Activated CD4-positive, alpha-beta T cell treated with anti-CD3 and anti-CD28 coated beads, Interleukin-2, amount 10 ng/mL, durations not matched to agents 7 days and 5 days (primary cell): ENCODE measurements around the gene SH3TC1. TPM values are rescaled to one million over a fixed set of nuclear protein-coding genes. Genes with fewer than 3 reads are reported as not detected.

ENCODE experiments used
- CTCF ChIA-PET: fragments of 350-600 bp; sonication (Branson Sonifier 250); formaldehyde crosslinking; loops from one replicate; lab custom pipeline; 2021; ENCODE audit warnings: antibody characterized with exemption; lab: Charles Lee
- POLR2A ChIA-PET: fragments of 350-600 bp; sonication (Branson Sonifier 250); formaldehyde crosslinking; loops from one replicate; lab custom pipeline; 2021; ENCODE audit warnings: antibody characterized with exemption; lab: Charles Lee
- DNase-seq: peaks from one replicate; pipeline ENCODE4 v3.0.0-alpha.2; 2020
- H3K27ac Mint-ChIP-seq: one replicate; pipeline ENCODE4 v1.8.0; 2021; ENCODE audit warnings: mild to moderate bottlenecking, moderate library complexity, mixed read lengths
- H3K27me3 Mint-ChIP-seq: one replicate; pipeline ENCODE4 v1.8.0; 2021; ENCODE audit warnings: mixed read lengths
- H3K36me3 Mint-ChIP-seq: one replicate; pipeline ENCODE4 v1.8.0; 2021; ENCODE audit warnings: low read depth, mixed read lengths
- H3K4me1 Mint-ChIP-seq: one replicate; pipeline ENCODE4 v1.8.0; 2021; ENCODE audit warnings: mixed read lengths
- H3K4me3 Mint-ChIP-seq: one replicate; pipeline ENCODE4 v1.8.0; 2021; ENCODE audit warnings: mild to moderate bottlenecking, moderate library complexity, mixed read lengths
- H3K9me3 Mint-ChIP-seq: one replicate; pipeline ENCODE4 v1.8.0; 2021; ENCODE audit warnings: mixed read lengths
- total RNA-seq, 2 experiments: library from RNA; stranded (reverse); gene quantifications; one replicate each; pipeline ENCODE4 v1.2.3, GENCODE V29; 2021

SH3TC1 gene
- total RNA-seq, 2 experiments from 2014 or later = 8.2 to 10.8 TPM

DNA sequence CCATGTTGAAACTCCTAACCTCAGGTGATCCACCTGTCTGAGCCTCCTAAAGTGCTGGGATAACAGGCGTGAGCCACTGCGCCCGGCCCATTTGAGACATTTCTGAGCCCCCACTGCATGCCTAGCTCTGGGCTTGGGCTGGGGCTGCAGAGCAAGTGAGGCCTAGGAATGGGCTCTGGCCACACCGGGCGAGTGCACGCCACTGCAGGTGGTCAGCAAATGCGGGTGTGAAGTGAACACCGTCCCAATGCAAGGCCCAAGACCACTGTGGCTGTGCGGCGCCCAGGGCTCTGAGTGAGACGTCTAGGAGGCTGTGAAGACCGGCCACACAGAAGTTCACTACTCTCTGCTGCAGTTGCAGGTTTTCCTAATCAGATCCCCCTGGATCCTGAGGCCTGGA, 9.5 kb downstream of the SH3TC1 start:
- Mint-ChIP-seq H3K4me1 (peaks cover 3% of the 10 kb centered on the region), H3K9me3 (no peaks in the 10 kb centered on the region), H3K27ac (no peak overlapping the region), H3K27me3 (no peaks in the 10 kb centered on the region), H3K4me3 (no peak overlapping the region), H3K36me3 (no peaks in the 10 kb centered on the region)
- POLR2A ChIA-PET = no interaction called here
- DNase-seq = no peak
- CTCF ChIA-PET = interaction anchor here (0.7 kb wide), 1 partner anchor 306 kb away, joined by 3 read pairs; no protein-coding TSS in a partner anchor

DNA sequence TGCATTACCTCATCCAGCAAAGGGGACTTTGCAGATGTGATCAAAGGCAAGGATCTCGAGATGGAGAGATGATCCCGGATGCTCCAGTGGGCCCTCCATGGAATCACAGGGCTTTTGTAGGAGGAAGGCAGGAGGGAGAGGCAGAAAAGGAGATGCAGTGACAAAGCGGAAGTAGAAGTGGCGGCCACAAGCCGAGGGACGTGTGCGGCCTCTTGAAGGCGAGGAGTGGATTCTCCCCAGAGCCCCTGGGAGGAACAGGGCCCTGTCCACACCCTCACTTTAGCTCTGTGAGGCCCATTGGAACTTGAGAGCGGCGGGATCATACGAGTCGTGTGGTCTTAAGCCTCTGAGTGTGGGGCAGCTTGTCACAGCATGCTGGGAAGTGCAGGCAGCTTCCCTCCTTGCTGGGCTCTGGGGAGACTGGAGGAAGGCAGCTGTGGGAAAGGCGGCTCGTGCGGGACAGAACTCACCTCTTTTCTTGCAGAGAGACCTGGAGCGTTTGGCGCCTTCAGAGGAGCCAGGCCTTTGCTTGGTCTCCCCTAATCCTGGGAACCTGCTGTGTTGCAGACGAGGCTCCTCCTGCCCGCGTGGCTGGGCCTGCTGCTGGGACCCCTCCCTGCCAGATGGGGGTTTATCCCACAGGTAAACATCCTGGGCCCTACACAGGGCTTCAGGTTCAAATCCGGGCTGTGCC, 10.2 kb downstream of the SH3TC1 start:
- DNase-seq = no peak
- CTCF ChIA-PET = no interaction called here
- Mint-ChIP-seq H3K36me3 (no peaks in the 10 kb centered on the region), H3K27me3 (no peaks in the 10 kb centered on the region), H3K27ac (no peak overlapping the region), H3K4me1 (peaks cover 3% of the 10 kb centered on the region), H3K9me3 (no peaks in the 10 kb centered on the region), H3K4me3 (no peak overlapping the region)
- POLR2A ChIA-PET = no interaction called here

DNA sequence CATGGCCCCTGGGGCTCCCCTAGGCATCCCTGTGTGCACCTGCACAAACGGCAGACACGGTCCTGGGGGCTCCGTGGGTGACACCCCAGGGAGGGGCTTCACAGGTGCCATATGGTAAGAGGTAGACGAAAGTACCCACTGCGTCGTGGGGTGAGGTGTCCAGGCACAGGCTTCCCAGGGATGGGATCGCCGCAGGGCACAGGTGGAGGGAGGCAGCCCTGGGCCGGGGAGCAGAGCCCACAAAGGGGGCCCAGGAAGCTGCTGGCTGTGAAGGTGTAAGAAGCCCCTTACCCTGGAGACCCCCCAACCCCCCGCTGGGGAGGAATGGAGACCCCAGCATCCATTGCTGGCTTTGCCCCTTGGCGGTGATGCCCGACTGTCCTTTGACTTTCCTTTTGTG, 10.9 kb downstream of the SH3TC1 start:
- Mint-ChIP-seq H3K4me1 (peaks cover 3% of the 10 kb centered on the region), H3K9me3 (no peaks in the 10 kb centered on the region), H3K27me3 (no peaks in the 10 kb centered on the region), H3K36me3 (no peaks in the 10 kb centered on the region), H3K4me3 (no peak overlapping the region), H3K27ac (no peak overlapping the region)
- CTCF ChIA-PET = no interaction called here
- no peak for DNase-seq
- POLR2A ChIA-PET = no interaction called here

DNA sequence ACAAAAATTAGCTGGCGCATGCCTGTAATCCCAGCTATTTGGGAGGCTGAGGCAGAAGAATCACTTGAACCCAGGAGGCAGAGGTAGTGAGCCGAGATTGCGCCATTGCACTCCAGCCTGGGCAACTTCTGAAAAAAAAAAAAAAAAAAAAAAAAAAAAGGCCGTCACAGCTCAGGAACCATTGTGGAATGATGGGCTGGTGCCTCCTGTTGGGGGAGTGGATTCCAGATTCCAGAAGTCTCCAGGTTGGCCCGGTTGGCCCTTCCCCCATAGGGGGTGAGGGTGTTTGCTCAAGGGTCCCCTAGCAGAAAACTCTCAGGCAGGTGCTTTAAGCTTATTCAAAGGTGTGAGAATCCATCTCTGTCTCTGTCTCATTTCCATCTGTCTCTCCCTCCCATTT, 11.5 kb downstream of the SH3TC1 start:
- ChIA-PET POLR2A (no interaction called here), CTCF (no interaction called here)
- Mint-ChIP-seq H3K4me1 (peaks cover 3% of the 10 kb centered on the region), H3K4me3 (no peak overlapping the region), H3K27me3 (no peaks in the 10 kb centered on the region), H3K36me3 (no peaks in the 10 kb centered on the region), H3K27ac (no peak overlapping the region), H3K9me3 (no peaks in the 10 kb centered on the region)
- no peak for DNase-seq

DNA sequence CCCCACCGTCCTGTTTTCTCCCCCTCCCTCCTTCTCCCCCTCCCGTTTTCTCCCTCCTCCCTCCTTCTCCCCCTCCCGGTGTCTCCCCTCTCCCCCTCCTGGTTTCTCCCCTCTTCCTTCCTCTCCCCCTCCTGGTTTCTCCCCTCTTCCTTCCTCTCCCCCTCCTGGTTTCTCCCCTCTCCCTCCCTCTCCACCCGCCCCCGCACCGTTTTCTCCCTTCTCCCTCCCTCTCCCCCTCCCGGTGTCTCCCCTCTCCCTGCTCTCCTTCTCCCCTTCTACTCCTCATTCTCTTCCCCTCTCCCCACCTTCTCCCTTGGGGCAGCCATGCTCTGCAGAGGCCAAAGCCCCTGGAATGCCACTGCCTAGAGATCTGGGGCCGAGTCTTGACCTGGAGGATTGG, 12.2 kb downstream of the SH3TC1 start:
- no peaks in the 10 kb centered on the region for H3K36me3 Mint-ChIP-seq
- ChIA-PET CTCF (no interaction called here), POLR2A (no interaction called here)
- H3K4me3 Mint-ChIP-seq = no peak overlapping the region
- no peak overlapping the region for H3K27ac Mint-ChIP-seq
- H3K4me1 Mint-ChIP-seq = no peaks in the 10 kb centered on the region
- no peak for DNase-seq
- no peaks in the 10 kb centered on the region for H3K27me3 Mint-ChIP-seq
- H3K9me3 Mint-ChIP-seq = no peaks in the 10 kb centered on the region

DNA sequence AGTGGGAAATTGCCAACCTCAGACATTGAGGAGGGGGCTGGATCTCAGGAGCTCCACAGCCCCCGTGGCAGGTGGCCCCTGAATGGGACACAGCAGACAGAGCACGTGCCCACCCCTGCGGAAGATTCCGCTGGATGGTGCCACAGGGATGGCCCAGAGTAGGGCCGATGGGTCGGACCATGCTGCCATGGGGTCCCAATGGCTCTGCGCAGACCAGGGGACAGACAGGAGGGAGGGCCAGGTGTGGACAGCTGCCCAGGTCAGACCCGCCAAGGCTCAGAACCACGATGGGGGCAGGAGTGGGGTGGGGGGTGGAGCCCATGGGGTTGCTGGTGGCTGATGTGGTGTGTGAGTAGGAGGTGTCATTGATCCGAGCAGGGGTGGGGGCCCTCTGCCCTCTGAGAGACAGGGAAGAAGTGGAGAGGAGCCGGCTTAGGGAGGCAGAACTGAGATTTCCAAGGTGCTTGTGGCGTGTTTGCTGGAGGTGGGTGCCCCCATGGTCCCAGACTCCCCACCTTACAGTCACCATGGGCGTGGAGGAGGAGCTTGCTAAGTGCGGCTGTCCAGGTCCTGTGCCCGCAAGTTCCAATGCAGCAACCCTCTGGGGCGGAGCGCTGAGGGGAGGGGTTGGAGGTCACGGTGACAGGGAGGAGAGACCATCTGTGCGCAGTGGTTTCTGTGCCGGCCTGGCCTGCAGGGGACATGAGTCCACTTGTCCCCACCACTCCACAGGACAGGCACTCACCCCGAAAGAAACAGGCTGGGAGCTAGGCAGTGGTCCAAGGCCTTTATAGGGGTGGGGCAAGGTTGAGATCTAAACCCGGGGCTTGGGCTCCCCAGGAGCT, 12.9 kb downstream of the SH3TC1 start:
- Mint-ChIP-seq H3K27me3 (no peaks in the 10 kb centered on the region), H3K27ac (no peak overlapping the region), H3K36me3 (no peaks in the 10 kb centered on the region), H3K4me3 (no peak overlapping the region), H3K4me1 (no peaks in the 10 kb centered on the region), H3K9me3 (no peaks in the 10 kb centered on the region)
- POLR2A ChIA-PET = no interaction called here
- CTCF ChIA-PET = interaction anchor here (1.4 kb wide), 1 partner anchor 9 kb away, joined by 4 read pairs; no protein-coding TSS in a partner anchor
- no peak for DNase-seq

DNA sequence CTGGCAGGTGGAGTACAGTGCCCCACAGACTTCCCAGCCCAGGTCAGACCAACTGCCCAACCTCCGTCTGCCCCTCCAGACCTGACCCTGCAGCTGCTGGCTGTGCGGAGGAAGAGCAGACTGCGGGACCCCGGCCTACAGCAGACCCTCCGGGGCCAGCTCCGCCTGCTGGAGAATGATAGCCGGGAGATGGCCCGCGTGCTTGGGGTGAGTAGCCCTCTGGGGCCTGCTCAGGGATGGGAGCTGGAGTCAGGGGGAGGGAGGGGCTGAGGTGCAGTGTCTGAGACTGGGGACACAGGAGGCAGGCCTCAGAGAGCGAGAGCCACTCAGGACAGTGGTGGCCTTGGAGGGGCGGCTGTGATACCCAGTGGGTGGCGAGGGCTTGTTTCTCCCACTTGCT, 13.5 kb downstream of the SH3TC1 start:
- CTCF ChIA-PET = interaction anchor here (1.4 kb wide), 1 partner anchor 8 kb away, joined by 4 read pairs; no protein-coding TSS in a partner anchor
- Mint-ChIP-seq H3K27me3 (no peaks in the 10 kb centered on the region), H3K9me3 (no peaks in the 10 kb centered on the region), H3K4me3 (no peak overlapping the region), H3K27ac (no peak overlapping the region), H3K36me3 (no peaks in the 10 kb centered on the region), H3K4me1 (no peaks in the 10 kb centered on the region)
- POLR2A ChIA-PET = no interaction called here
- no peak for DNase-seq

GRCh38 chr4:8213121-8213520, 14.0 kb downstream of the SH3TC1 start:
- Mint-ChIP-seq H3K4me3 (no peak overlapping the region), H3K4me1 (peaks cover under 1% of the 10 kb centered on the region), H3K9me3 (no peaks in the 10 kb centered on the region), H3K27me3 (no peaks in the 10 kb centered on the region), H3K36me3 (no peaks in the 10 kb centered on the region), H3K27ac (no peak overlapping the region)
- no peak for DNase-seq
- POLR2A ChIA-PET = no interaction called here
- CTCF ChIA-PET = interaction anchor here (1.2 to 1.4 kb wide), 2 partner anchors 8 to 12 kb away, joined by 3 to 4 read pairs; no protein-coding TSS in a partner anchor

- no peak for DNase-seq
- ChIA-PET POLR2A (no interaction called here), CTCF (interaction anchor here (1.2 kb wide), 2 partner anchors 11 to 21 kb away, joined by 3 to 4 read pairs; no protein-coding TSS in a partner anchor)
- H3K36me3 Mint-ChIP-seq = no peaks in the 10 kb centered on the region
- H3K27ac Mint-ChIP-seq = no peak overlapping the region
- H3K27me3 Mint-ChIP-seq = no peaks in the 10 kb centered on the region
- H3K4me1 Mint-ChIP-seq = peaks cover 5% of the 10 kb centered on the region
- no peak overlapping the region for H3K4me3 Mint-ChIP-seq
- H3K9me3 Mint-ChIP-seq = no peaks in the 10 kb centered on the region
Measured at GRCh38 chr4:8214136-8214535, 15.0 kb downstream of the SH3TC1 start.

DNA sequence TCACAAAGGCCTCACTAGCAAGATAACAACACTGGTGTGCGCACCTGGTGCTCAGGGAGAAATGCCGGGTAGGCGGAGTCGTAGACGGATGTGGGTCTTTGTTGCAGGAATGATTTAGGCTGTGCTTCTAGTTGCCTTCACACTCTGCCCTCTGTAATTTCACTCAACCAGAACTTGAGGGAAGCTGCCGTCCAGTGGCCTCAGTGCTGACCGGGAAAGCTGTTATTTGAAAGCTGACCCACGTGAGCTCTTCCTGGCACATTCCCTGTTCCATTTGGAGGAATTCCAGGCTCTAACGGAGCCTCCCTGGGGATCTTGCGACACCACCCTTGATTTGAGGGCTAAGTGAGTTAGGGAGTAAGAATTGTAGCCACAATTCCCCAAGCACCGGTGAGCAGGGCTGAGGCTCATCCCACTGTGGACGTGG, 15.9 kb downstream of the SH3TC1 start:
- no peak for DNase-seq
- H3K27me3 Mint-ChIP-seq = no peaks in the 10 kb centered on the region
- no peak overlapping the region for H3K4me3 Mint-ChIP-seq
- H3K27ac Mint-ChIP-seq = no peak overlapping the region
- peaks cover 5% of the 10 kb centered on the region for H3K4me1 Mint-ChIP-seq
- ChIA-PET POLR2A (no interaction called here), CTCF (no interaction called here)
- no peaks in the 10 kb centered on the region for H3K36me3 Mint-ChIP-seq
- H3K9me3 Mint-ChIP-seq = no peaks in the 10 kb centered on the region

- Mint-ChIP-seq H3K4me1 (peaks cover 5% of the 10 kb centered on the region), H3K36me3 (no peaks in the 10 kb centered on the region), H3K9me3 (no peaks in the 10 kb centered on the region), H3K4me3 (no peak overlapping the region), H3K27me3 (no peaks in the 10 kb centered on the region), H3K27ac (no peak overlapping the region)
- CTCF ChIA-PET = no interaction called here
- POLR2A ChIA-PET = no interaction called here
- DNase-seq = no peak
Measured at GRCh38 chr4:8215641-8216442, 16.8 kb downstream of the SH3TC1 start.

DNA sequence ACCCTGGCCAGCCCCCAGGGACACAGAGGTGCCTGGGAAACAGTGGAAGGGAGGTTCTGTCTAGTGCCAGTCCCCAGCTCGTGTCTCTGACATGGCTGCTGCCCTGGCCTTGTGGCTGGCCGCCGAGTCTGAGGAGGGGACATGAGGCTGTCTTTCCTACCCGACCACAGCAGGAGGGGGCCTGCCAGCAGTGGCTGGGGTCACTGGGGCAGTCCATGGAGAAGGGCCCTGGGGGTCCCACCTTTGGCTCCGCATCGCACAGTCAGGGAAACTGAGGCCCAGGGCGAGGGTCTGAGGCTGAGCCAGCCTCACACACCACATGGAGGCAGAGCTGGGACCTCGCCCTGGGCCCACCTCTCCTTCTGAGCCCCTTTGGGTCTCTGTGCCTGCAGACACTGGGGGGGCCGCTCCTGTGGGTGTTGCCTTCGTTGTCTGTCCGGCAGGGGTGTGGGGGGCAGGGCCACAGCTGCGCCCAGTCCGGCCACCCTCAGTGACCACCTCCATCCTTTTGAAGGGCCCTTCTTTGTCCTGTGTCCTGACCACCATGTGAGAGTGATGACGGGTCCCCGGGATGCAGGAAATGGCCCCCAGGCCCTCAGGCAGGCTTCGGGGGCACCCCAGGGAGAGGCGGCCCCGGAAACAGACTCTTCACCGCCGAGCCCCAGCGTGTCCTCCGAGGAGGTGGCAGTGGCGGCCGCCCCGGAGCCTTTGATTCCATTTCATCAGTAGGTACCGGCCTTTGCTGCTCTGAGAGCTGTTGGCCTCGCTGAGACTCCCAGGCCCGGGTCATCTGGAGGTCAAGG, 17.6 kb downstream of the SH3TC1 start:
- Mint-ChIP-seq H3K36me3 (no peaks in the 10 kb centered on the region), H3K4me3 (no peak overlapping the region), H3K27me3 (no peaks in the 10 kb centered on the region), H3K4me1 (peaks cover 12% of the 10 kb centered on the region), H3K9me3 (no peaks in the 10 kb centered on the region), H3K27ac (no peak overlapping the region)
- DNase-seq = no peak
- POLR2A ChIA-PET = no interaction called here
- CTCF ChIA-PET = interaction anchor here (1.1 to 1.3 kb wide), 2 partner anchors 12 to 219 kb away, joined by 3 to 4 read pairs; no protein-coding TSS in a partner anchor
